A549 (cell line): Measurements from ENCODE around the gene RAB26. TPM values are rescaled to one million over a fixed set of nuclear protein-coding genes. Genes with fewer than 3 reads are reported as not detected.
"Not testable (repeated sequence)": the region's sequence is repeated elsewhere in the genome, so short reads cannot be mapped to it uniquely, and the experiment has no call there.

ENCODE experiments used
- ATAC-seq, 2 experiments: fragments of 200-7000 bp in 1 of 2; fragments of >200 bp in 1 of 2; cut with Nextera tagmentation in 1 of 2; cut with Tn5 transposase in 1 of 2; 3 replicates each; pipeline versions ENCODE4 v1.8.0 to v1.9.1; 2018 to 2020; ENCODE audit warnings: mild to moderate bottlenecking in 1 of 2, moderate library complexity in 1 of 2
- CTCF ChIA-PET: fragments of 300-600 bp; sonication (Branson Sonifier 250); formaldehyde crosslinking; extraction: SDS; loops from one replicate; lab custom pipeline; 2021; ENCODE audit warnings: antibody characterized with exemption, inconsistent platforms; lab: Yijun Ruan, JAX
- POLR2A ChIA-PET: fragments of 350-600 bp; formaldehyde crosslinking; extraction: SDS; loops from one replicate; lab custom pipeline; 2021; ENCODE audit warnings: antibody characterized with exemption, inconsistent platforms; lab: Yijun Ruan, JAX
- DNase-seq, 2 experiments: peaks; one replicate each; pipeline versions ENCODE4 v3.0.0 to v3.0.0-alpha.2; 2011 to 2016; ENCODE audit warnings: low read depth in 1 of 2, low spot score in 1 of 2
- FAIRE-seq: peaks from 2 replicates; lab custom pipeline; 2011; peaks lifted over from hg19 to GRCh38; lab: Jason Lieb, UNC
- H3K27ac ChIP-seq, 2 experiments: fragments of >200 bp; sonication (Bioruptor Twin); formaldehyde crosslinking; 3 replicates each; pipeline ENCODE4 v1.5.1; 2016 to 2017
- H3K4me1 ChIP-seq: fragments of >200 bp; sonication (Bioruptor Twin); formaldehyde crosslinking; 3 replicates; pipeline ENCODE4 v1.6.1; 2016
- H3K4me2 ChIP-seq: fragments of >200 bp; sonication (Bioruptor Twin); formaldehyde crosslinking; 3 replicates; pipeline ENCODE4 v1.6.1; 2016
- H3K4me3 ChIP-seq: fragments of >200 bp; sonication (Bioruptor Twin); formaldehyde crosslinking; 3 replicates; pipeline ENCODE4 v1.5.1; 2016
- H3K9me3 ChIP-seq: fragments of >200 bp; sonication (Bioruptor Twin); formaldehyde crosslinking; 3 replicates; pipeline ENCODE4 v1.6.1; 2016
- BCL3 ChIP-seq: fragments of >200 bp; sonication (Bioruptor Twin); formaldehyde crosslinking; IDR thresholded peaks from 3 replicates; pipeline ENCODE4 v1.6.1; 2016
- BHLHE40 ChIP-seq: IDR thresholded peaks from 2 replicates; pipeline ENCODE4 v1.6.1; 2012; ENCODE audit warnings: low read depth, low read length, inconsistent platforms
- CBX8 ChIP-seq: fragments of 200-600 bp; sonication (generic); IDR thresholded peaks from 2 replicates; pipeline ENCODE4 v1.6.1; 2016
- CHD2 ChIP-seq: fragments of 150-350 bp; IDR thresholded peaks from 2 replicates; pipeline ENCODE4 v1.6.1; 2014; ENCODE audit warnings: low read length; ENCODE audit not compliant: partially characterized antibody
- CHD4 ChIP-seq: fragments of 200-600 bp; sonication (generic); IDR thresholded peaks from 2 replicates; pipeline ENCODE4 v1.6.1; 2016; ENCODE audit warnings: antibody characterized with exemption, mild to moderate bottlenecking, borderline replicate concordance
- CTCF ChIP-seq: fragments of >200 bp; sonication (Bioruptor Twin); formaldehyde crosslinking; IDR thresholded peaks from 3 replicates; pipeline ENCODE4 v1.5.1; 2016
- E2F6 ChIP-seq: IDR thresholded peaks from 2 replicates; pipeline ENCODE4 v1.6.1; 2012; ENCODE audit warnings: low read depth, borderline replicate concordance
- GATA3 ChIP-seq: IDR thresholded peaks from 2 replicates; pipeline ENCODE4 v1.6.1; 2012; ENCODE audit warnings: borderline replicate concordance
- HDAC2 ChIP-seq: fragments of 200-600 bp; sonication (generic); IDR thresholded peaks from 2 replicates; pipeline ENCODE4 v1.6.1; 2016
- JUN ChIP-seq, 2 experiments: fragments of >200 bp; sonication (Bioruptor Twin); formaldehyde crosslinking; IDR thresholded peaks; 2 replicates in 1 of 2; 3 replicates in 1 of 2; pipeline ENCODE4 v1.6.1; 2016 to 2017
- KDM5A ChIP-seq: fragments of 200-600 bp; sonication (generic); IDR thresholded peaks from 2 replicates; pipeline ENCODE4 v1.6.1; 2016; ENCODE audit warnings: antibody characterized with exemption, mild to moderate bottlenecking
- PBX3 ChIP-seq: IDR thresholded peaks from 2 replicates; pipeline ENCODE4 v1.6.1; 2012
- POLR2A ChIP-seq: IDR thresholded peaks from 2 replicates; pipeline ENCODE4 v1.6.1; 2012; ENCODE audit warnings: mild to moderate bottlenecking, low read length
- POLR2AphosphoS2 ChIP-seq: conservative IDR thresholded peaks from 2 replicates; pipeline ENCODE4 v1.6.1; 2012; ENCODE audit warnings: low read length, improper control_type of control experiment, inconsistent platforms
- RAD21 ChIP-seq, 2 experiments: fragments of >200 bp in 1 of 2; sonication (Bioruptor Twin) in 1 of 2; formaldehyde crosslinking in 1 of 2; IDR thresholded peaks in 1 of 2; conservative IDR thresholded peaks in 1 of 2; 2 replicates in 1 of 2; 3 replicates in 1 of 2; pipeline ENCODE4 v1.6.1; 2012 to 2018; ENCODE audit warnings: inconsistent platforms in 1 of 2
- RARB ChIP-seq: fragments of 250-450 bp; sonication (Bioruptor Pico); IDR thresholded peaks from 2 replicates; pipeline ENCODE4 v1.8.0; 2021; ENCODE audit warnings: mild to moderate bottlenecking, moderate library complexity
- TFCP2L1 ChIP-seq: fragments of 250-450 bp; sonication (Bioruptor Pico); IDR thresholded peaks from 2 replicates; pipeline ENCODE4 v1.5.0; 2021; ENCODE audit warnings: mild to moderate bottlenecking
- WGBS: methylation state at CpG from one replicate; pipeline ENCODE4 v1.1.6; 2017; ENCODE audit errors: missing lambda C conversion rate; 5-methylcytosine and 5-hydroxymethylcytosine counted together
- polyA plus RNA-seq, 4 experiments: library from polyadenylated mRNA; depleted of rRNA in 3 of 4; stranded (reverse); fragments of >200 nt; fragmentation: RNase III in 1 of 4; extraction: RNeasy Plus Mini Kit Qiagen cat#74134 plus additional on column Dnase treatment in 1 of 4; gene quantifications; 2 replicates in 3 of 4; 3 replicates in 1 of 4; pipeline ENCODE4 v1.2.3, GENCODE V29; 2011 to 2017

The RAB26 gene
- polyA plus RNA-seq, 2 of the 4 experiments (the other 2 are of a cell fraction): 6.7 TPM

GRCh38 chr16:2129890-2130447 is 18.5 kb upstream of the RAB26 start:
- FAIRE-seq, POLR2A ChIA-PET, DNase-seq, H3K27ac ChIP-seq, ATAC-seq, H3K4me3 ChIP-seq, H3K9me3 ChIP-seq, CTCF ChIA-PET, H3K4me2 ChIP-seq: not testable (repeated sequence)
- peaks cover 15% of the 10 kb centered on the region for H3K4me1 ChIP-seq
- 91% methylated on average over 22 of the region's 22 CpGs for WGBS

GRCh38 chr16:2133797-2134196 is 14.6 kb upstream of the RAB26 start:
- no CpG with 5 or more reads among the region's 12 CpGs for WGBS
- H3K4me3 ChIP-seq, H3K4me1 ChIP-seq, DNase-seq, POLR2A ChIA-PET, CTCF ChIA-PET, ATAC-seq, H3K9me3 ChIP-seq, FAIRE-seq: not testable (repeated sequence)
- peak overlapping the region; percentile 44; the same call in 2 of the 3 replicates for H3K4me2 ChIP-seq
- peak overlapping the region in 1 of 2 experiments; percentile 60; a peak in 1 of 6 replicates for H3K27ac ChIP-seq

- DNase-seq, CTCF ChIA-PET, H3K4me1 ChIP-seq, POLR2A ChIA-PET, H3K9me3 ChIP-seq, FAIRE-seq, ATAC-seq: not testable (repeated sequence)
- 2% methylated on average over 6 of the region's 42 CpGs for WGBS
- peak overlapping the region; percentile 82 to 96 for H3K27ac ChIP-seq
- H3K4me3 ChIP-seq: peak overlapping the region; percentile 74
- H3K4me2 ChIP-seq: peak overlapping the region; percentile 67
These were observed 13.4 kb upstream of the RAB26 start for GRCh38 chr16:2135071-2135470.

- ChIA-PET CTCF (interaction anchor here (1.9 to 6.7 kb wide), 2 partner anchors 111 to 131 kb away, joined by 7 to 117 read pairs; partner anchors contain the start of gene NHERF2), POLR2A (interaction anchor here (0.8 to 1.3 kb wide), 3 partner anchors 12 to 19 kb away, joined by 4 to 11 read pairs (median 4); partner anchors contain the start of gene TRAF7)
- Histone ChIP-seq H3K4me3 (peak within 1 kb of the TSS; percentile 74), H3K4me2 (peak within 1 kb of the TSS; percentile 77), H3K27ac (peak within 1 kb of the TSS; percentile 82 to 96)
- TF ChIP-seq JUN (IDR thresholded peaks at IDR 0.05) (peak in 1 of 2 experiments; percentile 53; a peak in 1 of 5 replicates), E2F6 (peak; percentile 41; the same call in 1 of the 2 replicates), POLR2A (peak; percentile 47), BHLHE40 (0 out of 2 replicates have a peak, but pooled peaks have one; percentile 6)
- not testable (repeated sequence) for H3K4me1 ChIP-seq, FAIRE-seq, H3K9me3 ChIP-seq
- peak; percentile 91 for ATAC-seq
- WGBS: 1% methylated on average over 19 of the region's 81 CpGs
- DNase-seq: peak; percentile 48 to 94
These were observed 12.5 kb upstream of the RAB26 start, which contains the start of gene PKD1 for GRCh38 chr16:2135770-2136490. Gene PKD1, minus strand, starts transcription at chr16:2135898. Its CDS starts 209 bp downstream, at chr16:2135689.

GRCh38 chr16:2142942-2143877 is 5.2 kb upstream of the RAB26 start:
- no peak overlapping the region for H3K4me3 ChIP-seq
- FAIRE-seq (no peak), ATAC-seq (no peak), DNase-seq (no peak)
- CTCF ChIA-PET: interaction anchor here (0.6 to 6.5 kb wide), 6 partner anchors 87 to 139 kb away, joined by 3 to 52 read pairs (median 4); no protein-coding TSS in a partner anchor
- POLR2A ChIA-PET: interaction anchor here (1.5 kb wide), 1 partner anchor 12 kb away, joined by 8 read pairs; the partner anchor contains the start of gene TRAF7
- no peak overlapping the region for H3K27ac ChIP-seq
- WGBS: 84% methylated on average over 27 of the region's 31 CpGs
- peaks cover 10% of the 10 kb centered on the region for H3K4me1 ChIP-seq
- no peaks in the 10 kb centered on the region for H3K9me3 ChIP-seq
- H3K4me2 ChIP-seq: no peak overlapping the region
- TF ChIP-seq HDAC2 (no peak), BHLHE40 (no peak), CTCF (no peak), PBX3 (no peak), CBX8 (no peak), TFCP2L1 (no peak), GATA3 (no peak), KDM5A (no peak), RAD21 (conservative IDR thresholded peaks at IDR 0.05 in 1 of 2, IDR thresholded peaks at IDR 0.05 in 1 of 2) (no peak), POLR2AphosphoS2 (no peak), CHD2 (no peak), CHD4 (no peak), RARB (CRISPR knock-in tag) (no peak), BCL3 (no peak)
